ENCODE data around the gene NFKB1.

DNA sequence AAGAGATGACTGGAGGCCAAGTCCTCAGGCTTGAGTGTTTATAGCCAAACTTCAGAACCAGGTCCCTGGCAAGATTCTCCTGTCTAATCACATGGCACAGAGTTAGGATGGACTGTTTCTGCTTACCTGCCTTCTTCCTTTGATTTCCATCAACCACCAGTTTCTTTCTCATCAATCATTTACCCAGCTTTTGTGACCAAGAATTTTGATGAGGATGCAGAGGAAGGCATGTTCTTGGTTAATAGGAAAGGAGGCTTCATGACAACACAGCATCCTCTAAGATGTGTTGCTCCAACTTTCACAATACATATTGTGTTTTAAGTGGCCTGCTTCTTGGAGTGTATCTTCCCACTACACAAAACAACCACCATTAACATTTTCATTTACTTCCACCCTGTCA, 65.3 kb downstream of the NFKB1 start:
- TF ChIP-seq, protein P1, sequence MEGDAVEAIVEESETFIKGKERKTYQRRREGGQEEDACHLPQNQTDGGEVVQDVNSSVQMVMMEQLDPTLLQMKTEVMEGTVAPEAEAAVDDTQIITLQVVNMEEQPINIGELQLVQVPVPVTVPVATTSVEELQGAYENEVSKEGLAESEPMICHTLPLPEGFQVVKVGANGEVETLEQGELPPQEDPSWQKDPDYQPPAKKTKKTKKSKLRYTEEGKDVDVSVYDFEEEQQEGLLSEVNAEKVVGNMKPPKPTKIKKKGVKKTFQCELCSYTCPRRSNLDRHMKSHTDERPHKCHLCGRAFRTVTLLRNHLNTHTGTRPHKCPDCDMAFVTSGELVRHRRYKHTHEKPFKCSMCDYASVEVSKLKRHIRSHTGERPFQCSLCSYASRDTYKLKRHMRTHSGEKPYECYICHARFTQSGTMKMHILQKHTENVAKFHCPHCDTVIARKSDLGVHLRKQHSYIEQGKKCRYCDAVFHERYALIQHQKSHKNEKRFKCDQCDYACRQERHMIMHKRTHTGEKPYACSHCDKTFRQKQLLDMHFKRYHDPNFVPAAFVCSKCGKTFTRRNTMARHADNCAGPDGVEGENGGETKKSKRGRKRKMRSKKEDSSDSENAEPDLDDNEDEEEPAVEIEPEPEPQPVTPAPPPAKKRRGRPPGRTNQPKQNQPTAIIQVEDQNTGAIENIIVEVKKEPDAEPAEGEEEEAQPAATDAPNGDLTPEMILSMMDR (IDR thresholded peaks at IDR 0.05 in 4 of 5, conservative IDR thresholded peaks at IDR 0.05 in 1 of 5): no peak
- no peak for TF ChIP-seq POLR2A (IDR thresholded peaks at IDR 0.05)
